GM23338 (cell line): ENCODE measurements around the gene PDZD8. TPM values are rescaled to one million over a fixed set of nuclear protein-coding genes. Genes with fewer than 3 reads are reported as not detected.
A peak's percentile ranks its signal among the peaks of the same experiment; 100 is the strongest.

ENCODE experiments used
- ATAC-seq: fragments of 200-7000 bp; cut with Tn5 transposase; 3 replicates; pipeline ENCODE4 v1.9.1; 2020
- DNase-seq: peaks from one replicate; pipeline ENCODE4 v3.0.0-alpha.2; 2015; ENCODE audit warnings: low spot score
- H2AFZ ChIP-seq: fragments of 200-600 bp; sonication (generic); 2 replicates; pipeline ENCODE4 v1.8.0; 2016; ENCODE audit warnings: antibody characterized with exemption, mild to moderate bottlenecking, moderate library complexity
- H3F3A ChIP-seq: fragments of 200-600 bp; sonication (generic); replicated peaks from 2 replicates; pipeline ENCODE4 v1.8.0; 2017; ENCODE audit warnings: antibody characterized with exemption, mixed run types, low read depth
- H3K27ac ChIP-seq: fragments of 200-600 bp; sonication (generic); 2 replicates; pipeline ENCODE4 v1.6.1; 2016; ENCODE audit warnings: low read depth
- H3K27me3 ChIP-seq: fragments of 200-600 bp; sonication (generic); 2 replicates; pipeline ENCODE4 v1.8.0; 2016; ENCODE audit warnings: mild to moderate bottlenecking, mixed run types, moderate library complexity; ENCODE audit not compliant: insufficient read depth
- H3K36me3 ChIP-seq: fragments of 200-600 bp; sonication (generic); 2 replicates; pipeline ENCODE4 v1.8.0; 2016; ENCODE audit warnings: mild to moderate bottlenecking; ENCODE audit not compliant: insufficient read depth
- H3K4me1 ChIP-seq: fragments of 200-600 bp; sonication (generic); 2 replicates; pipeline ENCODE4 v1.8.0; 2016; ENCODE audit warnings: mild to moderate bottlenecking, moderate library complexity; ENCODE audit not compliant: insufficient read depth
- H3K4me2 ChIP-seq: fragments of 200-600 bp; sonication (generic); 2 replicates; pipeline ENCODE4 v1.7.1; 2017; ENCODE audit warnings: mixed run types
- H3K4me3 ChIP-seq: fragments of 200-600 bp; sonication (generic); 2 replicates; pipeline ENCODE4 v1.6.1; 2016; ENCODE audit warnings: mixed run types
- H3K79me2 ChIP-seq: fragments of 200-600 bp; sonication (generic); replicated peaks from 2 replicates; pipeline ENCODE4 v1.8.0; 2017; ENCODE audit warnings: mild to moderate bottlenecking; ENCODE audit not compliant: insufficient read depth
- H3K9me2 ChIP-seq: fragments of 200-600 bp; sonication (generic); 2 replicates; pipeline ENCODE4 v1.8.0; 2017; ENCODE audit not compliant: insufficient read depth
- H4K20me1 ChIP-seq: fragments of 200-600 bp; sonication (generic); replicated peaks from 2 replicates; pipeline ENCODE4 v1.8.0; 2017; ENCODE audit warnings: mild to moderate bottlenecking; ENCODE audit not compliant: insufficient read depth
- H3K27ac Mint-ChIP-seq: 2 replicates; pipeline ENCODE4 v1.8.0; 2020; ENCODE audit warnings: inconsistent platforms, mild to moderate bottlenecking, moderate library complexity, mixed read lengths
- H3K27me3 Mint-ChIP-seq: 3 replicates; pipeline ENCODE4 v1.8.0; 2022; ENCODE audit warnings: low read depth, mild to moderate bottlenecking, moderate library complexity, mixed read lengths, inconsistent platforms; ENCODE audit not compliant: insufficient read depth, poor library complexity
- H3K36me3 Mint-ChIP-seq: 3 replicates; pipeline ENCODE4 v1.8.0; 2021; ENCODE audit warnings: low read depth, mild to moderate bottlenecking, inconsistent platforms, moderate library complexity, mixed read lengths
- H3K4me1 Mint-ChIP-seq: 3 replicates; pipeline ENCODE4 v1.8.0; 2020; ENCODE audit warnings: mild to moderate bottlenecking, inconsistent platforms, mixed read lengths
- H3K4me3 Mint-ChIP-seq: 3 replicates; pipeline ENCODE4 v1.8.0; 2021; ENCODE audit warnings: moderate library complexity, mild to moderate bottlenecking, inconsistent platforms, mixed read lengths
- H3K9me3 Mint-ChIP-seq: 3 replicates; pipeline ENCODE4 v1.8.0; 2020; ENCODE audit warnings: moderate library complexity, mild to moderate bottlenecking, inconsistent platforms, mixed read lengths
- CREB1 ChIP-seq: fragments of 250-450 bp; sonication (Bioruptor Pico); IDR thresholded peaks from 2 replicates; pipeline ENCODE4 v1.5.0; 2020; ENCODE audit warnings: low read depth, mild to moderate bottlenecking, moderate library complexity
- CTCF ChIP-seq, 2 experiments: fragments of 200-600 bp in 1 of 2; sonication (generic) in 1 of 2; conservative IDR thresholded peaks; 2 replicates each; pipeline versions ENCODE4 v1.5.1 to v1.6.1; 2016 to 2017; ENCODE audit warnings: antibody characterized with exemption in 2 of 2, low read depth in 2 of 2, mild to moderate bottlenecking in 2 of 2, moderate library complexity in 1 of 2
- ETS1 ChIP-seq: IDR thresholded peaks from 2 replicates; pipeline ENCODE4 v1.6.1; 2016; ENCODE audit warnings: antibody characterized with exemption
- EZH2 ChIP-seq: fragments of 200-600 bp; sonication (generic); IDR thresholded peaks from one replicate; pipeline ENCODE4 v1.8.0; 2017; ENCODE audit warnings: antibody characterized with exemption, mild to moderate bottlenecking, low read depth; ENCODE audit not compliant: unreplicated experiment
- EZH2phosphoT487 ChIP-seq: fragments of 200-600 bp; sonication (generic); IDR thresholded peaks from one replicate; pipeline ENCODE4 v1.8.1; 2018; ENCODE audit warnings: antibody characterized with exemption; ENCODE audit not compliant: unreplicated experiment
- JUNB ChIP-seq: IDR thresholded peaks from one replicate; pipeline ENCODE4 v1.6.1; 2016; ENCODE audit warnings: antibody characterized with exemption; ENCODE audit not compliant: unreplicated experiment
- NANOG ChIP-seq: IDR thresholded peaks from 2 replicates; pipeline ENCODE4 v1.6.1; 2016; ENCODE audit warnings: antibody characterized with exemption, borderline replicate concordance
- POLR2AphosphoS5 ChIP-seq: IDR thresholded peaks from 2 replicates; pipeline ENCODE4 v1.6.1; 2016; ENCODE audit warnings: antibody characterized with exemption, low read depth
- STAT1 ChIP-seq: IDR thresholded peaks from one replicate; pipeline ENCODE4 v1.6.1; 2016; ENCODE audit warnings: antibody characterized with exemption; ENCODE audit not compliant: unreplicated experiment
- ZNF114 ChIP-seq: fragments of 250-450 bp; sonication (Bioruptor Pico); IDR thresholded peaks from 2 replicates; pipeline ENCODE4 v1.5.0; 2020; ENCODE audit warnings: mild to moderate bottlenecking, moderate library complexity
- ZNF331 ChIP-seq: fragments of 250-450 bp; sonication (Bioruptor Pico); IDR thresholded peaks from 2 replicates; pipeline ENCODE4 v1.5.0; 2020; ENCODE audit warnings: low read depth, mild to moderate bottlenecking, moderate library complexity
- polyA plus RNA-seq: library from polyadenylated mRNA; unstranded; fragments of >200 nt; fragmentation: Nextera tagmentation; extraction: Ambion mirVana; gene quantifications from 2 replicates; pipeline ENCODE4 v1.2.1, GENCODE V29; 2016
- total RNA-seq: library from RNA; depleted of rRNA; stranded (reverse); fragments of >200 nt; shearing (Covaris generic); gene quantifications from 2 replicates; pipeline ENCODE4 v1.2.3, GENCODE V29; 2014
- TF ChIP-seq, protein P1 (sequence below): IDR thresholded peaks from one replicate; pipeline ENCODE4 v1.6.1; 2018; ENCODE audit warnings: antibody characterized with exemption; ENCODE audit not compliant: unreplicated experiment

PDZD8 gene
- total and polyA plus RNA-seq, 2 experiments from 2014 or later = 11.4 to 28.6 TPM

GRCh38 chr10:117342641-117343040 is 32.6 kb downstream of the PDZD8 start:
- no peak for DNase-seq
- Mint-ChIP-seq H3K4me3 (no peak overlapping the region), H3K36me3 (no peaks in the 10 kb centered on the region), H3K27me3 (peaks cover 4% of the 10 kb centered on the region), H3K4me1 (peaks cover 72% of the 10 kb centered on the region), H3K27ac (peak overlapping the region; percentile 8), H3K9me3 (no peaks in the 10 kb centered on the region)
- Histone ChIP-seq H3K4me2 (peak overlapping the region; percentile 49), H3K79me2 (peaks cover 64% of the 10 kb centered on the region), H3K27ac (0 out of 2 replicates have a peak overlapping the region, but pooled peaks have one; percentile 11), H3K4me1 (peaks cover 64% of the 10 kb centered on the region), H2AFZ (no peak overlapping the region), H3K27me3 (no peaks in the 10 kb centered on the region), H3K4me3 (no peak overlapping the region), H4K20me1 (no peaks in the 10 kb centered on the region), H3F3A (peaks cover 12% of the 10 kb centered on the region; the same call in 1 of the 2 replicates), H3K36me3 (no peaks in the 10 kb centered on the region), H3K9me2 (0 out of 2 replicates have a peak, but pooled peaks cover 4% of the 10 kb centered on the region)
- ATAC-seq = no peak
- no peak for TF ChIP-seq ETS1
- no peak for TF ChIP-seq ZNF331 (CRISPR knock-in tag)
- no peak for TF ChIP-seq CTCF (conservative IDR thresholded peaks at IDR 0.05; ENCODE audit: low read depth in 2 of 2)
- no peak for TF ChIP-seq EZH2
- no peak for TF ChIP-seq NANOG
- TF ChIP-seq POLR2AphosphoS5 = no peak
- no peak for TF ChIP-seq ZNF114
- TF ChIP-seq STAT1 = no peak
- no peak for TF ChIP-seq JUNB
- no peak for TF ChIP-seq CREB1 (CRISPR knock-in tag)
- TF ChIP-seq EZH2phosphoT487 = no peak

DNA sequence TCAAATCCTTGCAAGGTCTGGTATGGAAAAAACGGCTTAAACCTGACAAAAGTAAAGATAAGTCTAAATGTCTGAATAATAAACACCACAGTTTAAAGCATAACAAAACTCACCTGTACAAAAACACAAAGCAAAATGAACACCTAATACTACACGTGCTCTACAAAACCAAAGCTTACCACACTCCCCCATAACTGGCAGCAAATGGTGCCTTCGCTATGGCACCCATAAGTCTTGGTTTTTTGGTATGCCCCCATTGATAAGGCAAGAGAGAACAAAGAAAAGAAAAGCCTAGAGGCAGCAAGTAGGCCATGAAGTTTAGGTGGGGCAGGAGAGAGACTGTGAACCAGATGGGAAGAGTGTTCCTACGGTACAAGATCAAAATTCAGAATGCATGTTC is 34.2 kb downstream of the PDZD8 start:
- no peak overlapping the region for H3K4me3 Mint-ChIP-seq
- no peaks in the 10 kb centered on the region for H3K27me3 Mint-ChIP-seq
- H3K79me2 ChIP-seq = peaks cover 75% of the 10 kb centered on the region
- 0 out of 2 replicates have a peak, but pooled peaks cover 4% of the 10 kb centered on the region for H3K9me2 ChIP-seq
- H4K20me1 ChIP-seq = no peaks in the 10 kb centered on the region
- no peaks in the 10 kb centered on the region for H3K9me3 Mint-ChIP-seq
- no peak overlapping the region for H3K4me3 ChIP-seq
- no peaks in the 10 kb centered on the region for H3K27me3 ChIP-seq
- 0 out of 2 replicates have a peak, but pooled peaks cover 4% of the 10 kb centered on the region for H3F3A ChIP-seq
- no peaks in the 10 kb centered on the region for H3K36me3 ChIP-seq
- H3K27ac ChIP-seq = no peak overlapping the region
- ATAC-seq (no peak), DNase-seq (no peak)
- no peak overlapping the region for H2AFZ ChIP-seq
- H3K4me2 ChIP-seq = peak overlapping the region; percentile 22; the same call in 1 of the 2 replicates
- H3K4me1 ChIP-seq = peaks cover 57% of the 10 kb centered on the region
- H3K4me1 Mint-ChIP-seq = peaks cover 58% of the 10 kb centered on the region
- H3K27ac Mint-ChIP-seq = peak overlapping the region; percentile 14; the same call in 1 of the 2 replicates
- H3K36me3 Mint-ChIP-seq = peaks cover 4% of the 10 kb centered on the region; the same call in 2 of the 3 replicates
- TF ChIP-seq, protein P1, sequence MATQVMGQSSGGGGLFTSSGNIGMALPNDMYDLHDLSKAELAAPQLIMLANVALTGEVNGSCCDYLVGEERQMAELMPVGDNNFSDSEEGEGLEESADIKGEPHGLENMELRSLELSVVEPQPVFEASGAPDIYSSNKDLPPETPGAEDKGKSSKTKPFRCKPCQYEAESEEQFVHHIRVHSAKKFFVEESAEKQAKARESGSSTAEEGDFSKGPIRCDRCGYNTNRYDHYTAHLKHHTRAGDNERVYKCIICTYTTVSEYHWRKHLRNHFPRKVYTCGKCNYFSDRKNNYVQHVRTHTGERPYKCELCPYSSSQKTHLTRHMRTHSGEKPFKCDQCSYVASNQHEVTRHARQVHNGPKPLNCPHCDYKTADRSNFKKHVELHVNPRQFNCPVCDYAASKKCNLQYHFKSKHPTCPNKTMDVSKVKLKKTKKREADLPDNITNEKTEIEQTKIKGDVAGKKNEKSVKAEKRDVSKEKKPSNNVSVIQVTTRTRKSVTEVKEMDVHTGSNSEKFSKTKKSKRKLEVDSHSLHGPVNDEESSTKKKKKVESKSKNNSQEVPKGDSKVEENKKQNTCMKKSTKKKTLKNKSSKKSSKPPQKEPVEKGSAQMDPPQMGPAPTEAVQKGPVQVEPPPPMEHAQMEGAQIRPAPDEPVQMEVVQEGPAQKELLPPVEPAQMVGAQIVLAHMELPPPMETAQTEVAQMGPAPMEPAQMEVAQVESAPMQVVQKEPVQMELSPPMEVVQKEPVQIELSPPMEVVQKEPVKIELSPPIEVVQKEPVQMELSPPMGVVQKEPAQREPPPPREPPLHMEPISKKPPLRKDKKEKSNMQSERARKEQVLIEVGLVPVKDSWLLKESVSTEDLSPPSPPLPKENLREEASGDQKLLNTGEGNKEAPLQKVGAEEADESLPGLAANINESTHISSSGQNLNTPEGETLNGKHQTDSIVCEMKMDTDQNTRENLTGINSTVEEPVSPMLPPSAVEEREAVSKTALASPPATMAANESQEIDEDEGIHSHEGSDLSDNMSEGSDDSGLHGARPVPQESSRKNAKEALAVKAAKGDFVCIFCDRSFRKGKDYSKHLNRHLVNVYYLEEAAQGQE = no peak
- no peak for TF ChIP-seq STAT1
